ENCODE data around the gene TXNDC8.

TXNDC8 gene

DNA sequence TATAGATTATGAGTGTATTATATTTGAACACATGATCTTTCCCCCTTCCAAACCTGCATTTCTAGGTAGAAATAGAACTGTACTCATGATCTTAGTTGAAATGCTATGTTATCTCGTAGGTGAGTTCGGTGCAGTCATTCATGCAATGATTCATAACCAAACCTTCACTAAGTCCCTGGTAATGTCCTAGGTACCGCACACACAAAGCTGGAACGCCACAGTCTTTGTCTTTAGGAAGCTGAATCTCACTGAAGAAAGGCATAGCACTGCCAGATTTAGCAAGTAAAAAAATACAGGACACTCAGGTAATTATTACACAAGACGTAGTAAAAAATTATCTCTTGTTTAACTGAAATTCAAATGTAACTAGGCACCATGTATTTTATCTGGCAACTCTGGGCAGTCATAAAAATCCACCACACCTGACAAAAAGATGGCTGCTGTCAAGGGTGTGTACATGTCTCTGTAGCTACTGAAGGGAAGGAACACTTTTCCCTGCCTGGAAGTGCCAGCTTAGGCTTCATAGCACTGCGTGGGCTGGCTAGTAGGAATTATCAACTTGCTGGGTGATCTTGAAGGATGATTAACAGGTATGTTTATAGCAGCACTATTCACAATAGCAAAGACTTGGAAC is 53.3 kb downstream of the TXNDC8 start:
- ATAC-seq (ENCODE audit: insufficient read depth, low read depth) (no peak), DNase-seq (no peak)
- H2AFZ ChIP-seq (ENCODE audit: low read depth, low read length) = no peak overlapping the region
- no peak overlapping the region for H3K27ac ChIP-seq (ENCODE audit: low read length)
- H4K20me1 ChIP-seq (ENCODE audit: insufficient read depth, low read length) = no peaks in the 10 kb centered on the region
- no peak overlapping the region for H3K4me2 ChIP-seq (ENCODE audit: insufficient read depth, low read length)
- no peaks in the 10 kb centered on the region for H3K36me3 ChIP-seq (ENCODE audit: insufficient read depth, low read length)
- no peaks in the 10 kb centered on the region for H3K79me2 ChIP-seq (ENCODE audit: insufficient read depth, low read length)
- H3K27me3 ChIP-seq (ENCODE audit: insufficient read depth, low read length, poor library complexity) = no peaks in the 10 kb centered on the region
- H3K4me1 ChIP-seq (ENCODE audit: insufficient read depth, low read length) = no peaks in the 10 kb centered on the region
- no peaks in the 10 kb centered on the region for H3K9me3 ChIP-seq (ENCODE audit: insufficient read depth, low read length, severe bottlenecking)
- no peak overlapping the region for H3K4me3 ChIP-seq (ENCODE audit: low read depth in 1 of 2, low read length in 2 of 2)
- TF ChIP-seq, protein P1, sequence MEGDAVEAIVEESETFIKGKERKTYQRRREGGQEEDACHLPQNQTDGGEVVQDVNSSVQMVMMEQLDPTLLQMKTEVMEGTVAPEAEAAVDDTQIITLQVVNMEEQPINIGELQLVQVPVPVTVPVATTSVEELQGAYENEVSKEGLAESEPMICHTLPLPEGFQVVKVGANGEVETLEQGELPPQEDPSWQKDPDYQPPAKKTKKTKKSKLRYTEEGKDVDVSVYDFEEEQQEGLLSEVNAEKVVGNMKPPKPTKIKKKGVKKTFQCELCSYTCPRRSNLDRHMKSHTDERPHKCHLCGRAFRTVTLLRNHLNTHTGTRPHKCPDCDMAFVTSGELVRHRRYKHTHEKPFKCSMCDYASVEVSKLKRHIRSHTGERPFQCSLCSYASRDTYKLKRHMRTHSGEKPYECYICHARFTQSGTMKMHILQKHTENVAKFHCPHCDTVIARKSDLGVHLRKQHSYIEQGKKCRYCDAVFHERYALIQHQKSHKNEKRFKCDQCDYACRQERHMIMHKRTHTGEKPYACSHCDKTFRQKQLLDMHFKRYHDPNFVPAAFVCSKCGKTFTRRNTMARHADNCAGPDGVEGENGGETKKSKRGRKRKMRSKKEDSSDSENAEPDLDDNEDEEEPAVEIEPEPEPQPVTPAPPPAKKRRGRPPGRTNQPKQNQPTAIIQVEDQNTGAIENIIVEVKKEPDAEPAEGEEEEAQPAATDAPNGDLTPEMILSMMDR (IDR thresholded peaks at IDR 0.05; ENCODE audit: borderline replicate concordance, extremely low read depth, low read length, poor library complexity, severe bottlenecking) = no peak
- TF ChIP-seq EZH2 (IDR thresholded peaks at IDR 0.05; ENCODE audit: borderline replicate concordance, low read depth, low read length, severe bottlenecking) = no peak
- no peak overlapping the region for H3K9ac ChIP-seq (ENCODE audit: low read depth, low read length)

DNA sequence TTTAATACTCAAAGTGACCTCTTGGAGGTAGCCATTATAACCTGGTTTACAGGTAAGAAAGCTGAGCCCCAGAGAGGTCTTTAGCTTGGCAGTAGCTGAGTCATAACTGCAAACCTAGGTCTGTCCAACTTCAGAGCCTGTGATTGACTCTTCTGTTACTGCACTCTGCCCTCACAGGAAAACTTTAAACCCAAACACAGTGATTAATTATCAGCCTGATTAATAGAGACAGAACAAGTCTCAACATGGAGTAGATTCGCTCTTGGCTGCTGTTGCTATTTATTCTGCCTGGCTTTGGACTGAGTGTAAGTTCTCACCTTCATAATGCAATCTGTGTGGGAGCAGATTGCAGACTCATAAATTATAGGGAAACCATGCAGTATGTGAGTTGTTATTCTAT is 53.9 kb downstream of the TXNDC8 start:
- Histone ChIP-seq H3K9me3 (ENCODE audit: insufficient read depth, low read length, severe bottlenecking) (no peaks in the 10 kb centered on the region), H3K9ac (ENCODE audit: low read depth, low read length) (no peak overlapping the region), H3K4me1 (ENCODE audit: insufficient read depth, low read length) (no peaks in the 10 kb centered on the region), H3K27me3 (ENCODE audit: insufficient read depth, low read length, poor library complexity) (no peaks in the 10 kb centered on the region), H3K4me2 (ENCODE audit: insufficient read depth, low read length) (no peak overlapping the region), H3K27ac (ENCODE audit: low read length) (no peak overlapping the region), H3K36me3 (ENCODE audit: insufficient read depth, low read length) (no peaks in the 10 kb centered on the region), H3K79me2 (ENCODE audit: insufficient read depth, low read length) (no peaks in the 10 kb centered on the region), H4K20me1 (ENCODE audit: insufficient read depth, low read length) (no peaks in the 10 kb centered on the region), H2AFZ (ENCODE audit: low read depth, low read length) (no peak overlapping the region), H3K4me3 (ENCODE audit: low read depth in 1 of 2, low read length in 2 of 2) (no peak overlapping the region)
- TF ChIP-seq EZH2 (IDR thresholded peaks at IDR 0.05; ENCODE audit: borderline replicate concordance, low read depth, low read length, severe bottlenecking) = no peak
- TF ChIP-seq, protein P1 (IDR thresholded peaks at IDR 0.05; ENCODE audit: borderline replicate concordance, extremely low read depth, low read length, poor library complexity, severe bottlenecking) = no peak
- no peak for ATAC-seq (ENCODE audit: insufficient read depth, low read depth)
- no peak for DNase-seq

DNA sequence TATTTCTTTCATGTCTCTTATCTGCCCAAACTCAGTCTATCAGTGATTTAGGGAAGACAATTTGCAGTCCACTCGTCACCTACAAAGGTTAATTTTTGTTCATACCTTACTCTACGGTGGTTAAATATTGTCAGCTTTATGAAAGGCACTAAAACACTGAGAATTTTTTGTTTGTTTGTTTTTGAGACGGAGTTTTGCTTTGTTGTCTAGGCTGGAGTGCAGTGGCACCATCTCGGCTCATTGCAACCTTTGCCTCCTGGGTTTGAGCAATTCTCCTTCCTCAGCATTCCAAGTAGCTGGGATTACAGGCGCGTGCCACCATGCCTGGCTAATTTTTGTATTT is 55.0 kb downstream of the TXNDC8 start:
- no peaks in the 10 kb centered on the region for H3K79me2 ChIP-seq (ENCODE audit: insufficient read depth, low read length)
- DNase-seq = no peak
- H3K36me3 ChIP-seq (ENCODE audit: insufficient read depth, low read length) = no peaks in the 10 kb centered on the region
- H3K9ac ChIP-seq (ENCODE audit: low read depth, low read length) = no peak overlapping the region
- H2AFZ ChIP-seq (ENCODE audit: low read depth, low read length) = no peak overlapping the region
- H3K4me1 ChIP-seq (ENCODE audit: insufficient read depth, low read length) = no peaks in the 10 kb centered on the region
- ATAC-seq (ENCODE audit: insufficient read depth, low read depth) = no peak
- H3K4me3 ChIP-seq (ENCODE audit: low read depth in 1 of 2, low read length in 2 of 2) = no peak overlapping the region
- H3K9me3 ChIP-seq (ENCODE audit: insufficient read depth, low read length, severe bottlenecking) = no peaks in the 10 kb centered on the region
- H3K27me3 ChIP-seq (ENCODE audit: insufficient read depth, low read length, poor library complexity) = no peaks in the 10 kb centered on the region
- H4K20me1 ChIP-seq (ENCODE audit: insufficient read depth, low read length) = no peaks in the 10 kb centered on the region
- H3K27ac ChIP-seq (ENCODE audit: low read length) = no peak overlapping the region
- no peak overlapping the region for H3K4me2 ChIP-seq (ENCODE audit: insufficient read depth, low read length)
- TF ChIP-seq, protein P1 (IDR thresholded peaks at IDR 0.05; ENCODE audit: borderline replicate concordance, extremely low read depth, low read length, poor library complexity, severe bottlenecking) = no peak
